ENCODE measurements around the gene FARP1. TPM values are rescaled to one million over a fixed set of nuclear protein-coding genes. Genes with fewer than 3 reads are reported as not detected.
"Not testable (repeated sequence)": the region's sequence is repeated elsewhere in the genome, so short reads cannot be mapped to it uniquely, and the experiment has no call there.

The FARP1 gene
- polyA plus RNA-seq, 10 donors: 67.7 to 94.0 (median 73.8) TPM

DNA sequence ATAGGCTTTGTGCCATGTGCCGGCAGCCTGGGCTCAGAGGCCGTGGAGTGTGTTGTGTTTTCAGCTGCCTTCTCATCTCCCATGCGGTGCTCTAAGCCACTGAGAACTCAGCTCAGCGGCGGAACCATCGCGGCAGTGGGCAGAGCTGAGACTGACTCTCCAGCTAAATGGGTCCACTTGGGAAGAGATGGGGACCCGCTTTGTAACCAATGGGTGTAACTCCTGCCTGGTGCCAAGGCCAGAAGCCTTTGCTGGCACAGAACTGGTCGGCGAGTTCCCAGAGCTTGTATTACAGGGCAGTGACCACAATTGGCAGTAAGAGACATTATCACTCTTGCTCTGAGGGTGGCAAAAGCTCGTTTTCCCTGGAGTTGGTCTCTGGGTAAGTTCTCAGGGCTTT is 251.0 kb downstream of the FARP1 start:
- DNase-seq: no peak

DNA sequence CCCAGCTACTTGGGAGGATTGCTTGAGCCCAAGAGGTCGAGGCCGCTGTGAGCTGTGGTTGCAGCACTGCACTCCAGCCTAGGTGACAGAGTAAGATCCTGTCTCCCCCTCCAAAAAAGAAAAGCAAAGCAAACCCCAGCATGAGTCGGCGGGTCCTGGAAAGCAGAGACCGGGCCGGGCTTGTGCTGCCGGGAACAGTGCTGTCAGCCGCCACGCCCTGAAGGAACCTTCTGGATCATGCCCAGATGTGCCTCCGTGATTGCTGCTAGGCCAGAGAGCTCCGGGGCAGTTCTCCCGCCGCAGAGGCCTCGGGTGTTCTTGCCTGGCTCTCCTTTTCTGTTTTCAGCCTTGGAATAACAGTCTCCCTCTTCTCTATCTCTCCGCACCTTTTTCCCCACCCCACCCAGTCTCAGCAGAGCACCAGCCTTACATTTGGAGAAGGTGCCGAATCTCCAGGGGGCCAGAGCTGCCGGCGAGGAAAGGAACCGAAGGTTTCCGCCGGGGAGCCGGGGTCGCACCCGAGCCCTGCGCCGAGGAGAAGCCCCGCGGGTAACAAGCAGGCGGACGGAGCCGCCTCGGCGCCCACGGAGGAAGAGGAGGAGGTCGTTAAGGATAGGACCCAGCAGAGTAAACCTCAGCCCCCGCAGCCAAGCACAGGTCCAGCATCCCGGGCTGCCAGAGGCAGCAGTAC is 252.1 kb downstream of the FARP1 start:
- DNase-seq: no peak

DNA sequence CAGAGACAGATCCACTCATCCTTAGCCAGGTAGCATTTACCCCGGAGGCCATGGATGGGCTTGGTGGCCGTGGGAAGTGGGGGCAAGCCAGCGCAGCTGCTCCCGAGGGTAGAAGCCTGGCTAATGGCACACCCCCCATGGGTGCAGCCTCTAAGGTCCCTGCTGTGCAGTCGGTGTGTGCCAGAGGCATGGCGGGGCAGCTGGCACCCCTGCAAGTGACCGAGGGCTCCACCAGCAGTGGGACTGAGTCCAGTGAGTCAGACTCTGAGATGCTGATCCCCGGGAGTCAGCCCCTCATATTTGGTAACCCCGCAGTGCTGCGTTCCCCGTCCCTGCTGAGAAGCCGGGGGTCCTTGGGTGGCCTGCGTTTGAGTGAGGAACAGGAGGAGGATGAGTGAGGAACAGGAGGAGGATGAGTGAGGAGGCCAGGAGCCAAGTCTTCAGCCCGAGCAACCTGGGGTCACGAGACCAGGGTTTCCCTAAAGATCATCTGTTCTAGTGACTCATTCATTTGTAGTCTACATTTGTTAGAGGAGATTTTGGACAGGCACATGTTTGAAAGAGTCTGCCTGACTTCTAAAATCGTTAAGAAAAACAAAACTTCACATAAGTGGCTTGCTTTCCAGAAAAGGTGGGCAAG is 253.3 kb downstream of the FARP1 start:
- no peak for DNase-seq

DNA sequence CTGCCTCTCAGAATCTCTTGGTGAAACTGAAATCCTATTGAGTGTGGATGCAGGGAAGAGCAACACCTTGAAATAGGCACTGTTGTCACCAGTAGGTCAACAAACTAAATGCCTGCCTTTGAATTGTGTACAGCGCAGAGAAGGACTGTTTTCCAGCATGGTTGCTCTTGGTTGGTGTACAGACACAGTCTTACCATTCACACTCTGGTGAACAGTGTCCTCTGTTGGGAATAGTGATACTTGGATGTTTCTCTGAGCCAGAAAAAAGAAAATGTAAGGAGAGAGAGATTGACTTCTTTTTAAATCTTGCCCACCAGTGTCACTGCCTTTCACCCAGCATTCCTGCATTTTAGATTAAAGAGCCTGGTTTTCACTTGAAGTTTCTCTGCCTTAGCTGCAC is 254.3 kb downstream of the FARP1 start:
- DNase-seq: no peak

DNA sequence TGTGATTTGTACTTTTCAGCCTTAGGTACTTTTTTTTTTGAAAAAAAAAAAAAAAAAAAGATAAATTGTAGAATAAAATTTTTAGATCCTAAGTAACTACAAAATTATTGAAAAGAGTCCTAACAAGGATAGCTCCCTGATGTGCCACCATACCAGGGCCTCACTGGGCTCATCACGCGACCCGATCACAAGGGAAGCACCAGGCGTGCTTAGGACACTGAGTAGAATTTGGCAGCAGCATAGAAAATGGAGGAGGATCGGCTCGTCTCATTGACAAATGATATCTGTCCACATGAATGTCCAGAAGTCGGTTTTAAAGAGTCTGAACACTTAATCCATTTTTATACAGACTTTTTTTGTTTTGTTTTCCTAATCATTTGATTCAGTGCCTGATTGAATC is 255.0 kb downstream of the FARP1 start:
- no peak for DNase-seq

DNA sequence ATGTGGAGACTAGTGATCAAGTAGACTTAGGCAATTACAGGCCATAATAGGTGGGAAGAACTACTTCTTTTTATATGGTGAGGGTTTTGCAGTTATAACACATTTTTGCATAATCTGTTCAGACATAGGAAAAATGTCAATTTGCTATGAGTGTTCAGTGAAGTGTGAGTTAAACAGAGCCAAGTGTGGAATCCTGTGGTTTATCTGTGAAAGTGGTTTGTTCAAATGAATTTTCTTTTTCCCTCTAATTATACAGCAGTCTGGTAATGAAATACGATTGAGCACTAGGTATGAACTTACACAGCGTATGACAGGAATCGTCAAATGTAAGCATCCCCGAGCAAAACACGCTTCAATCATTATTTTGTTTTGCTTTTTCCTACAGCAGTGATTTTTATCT is 255.7 kb downstream of the FARP1 start:
- no peak for DNase-seq

DNA sequence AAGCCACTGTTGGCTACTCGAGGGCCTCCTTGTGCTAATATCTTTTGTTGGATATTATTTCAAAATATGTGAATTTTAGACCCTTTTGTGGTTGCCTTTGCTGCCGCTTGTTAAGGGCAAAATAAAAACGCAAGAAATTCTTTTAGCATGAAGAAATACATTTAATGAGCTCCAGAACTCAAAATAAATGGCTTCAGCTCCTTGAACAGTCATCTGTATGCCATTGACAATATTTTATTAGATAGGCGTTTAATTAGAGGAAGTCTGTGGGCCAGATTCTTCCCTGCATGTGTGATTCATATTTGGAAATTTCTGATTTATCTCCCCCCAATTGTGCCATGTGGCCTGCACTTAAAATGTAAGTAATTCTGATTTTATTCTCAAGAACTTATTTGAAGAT is 256.9 kb downstream of the FARP1 start:
- peak in 1 of 3 donors; percentile 74 for DNase-seq

DNA sequence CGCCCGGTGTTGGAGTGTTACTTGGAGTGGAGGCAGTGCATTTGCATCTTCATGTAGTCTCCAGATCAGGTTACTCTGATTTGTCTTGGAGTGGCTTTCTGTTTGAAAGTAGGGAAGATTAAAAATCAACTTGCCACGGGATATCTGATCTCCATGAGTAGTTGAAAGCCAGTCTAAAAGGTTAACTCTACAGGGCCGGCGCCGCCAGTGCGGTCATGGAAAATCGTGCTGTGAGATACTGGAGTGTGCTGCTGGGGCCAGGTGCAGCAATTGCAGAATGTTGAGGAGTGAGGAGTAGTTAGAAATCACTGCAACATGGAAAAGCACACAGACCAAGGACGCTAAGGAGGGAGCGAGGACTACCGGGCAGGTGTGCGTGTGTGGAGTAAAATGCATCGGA is 259.0 kb downstream of the FARP1 start:
- DNase-seq: no peak

DNA sequence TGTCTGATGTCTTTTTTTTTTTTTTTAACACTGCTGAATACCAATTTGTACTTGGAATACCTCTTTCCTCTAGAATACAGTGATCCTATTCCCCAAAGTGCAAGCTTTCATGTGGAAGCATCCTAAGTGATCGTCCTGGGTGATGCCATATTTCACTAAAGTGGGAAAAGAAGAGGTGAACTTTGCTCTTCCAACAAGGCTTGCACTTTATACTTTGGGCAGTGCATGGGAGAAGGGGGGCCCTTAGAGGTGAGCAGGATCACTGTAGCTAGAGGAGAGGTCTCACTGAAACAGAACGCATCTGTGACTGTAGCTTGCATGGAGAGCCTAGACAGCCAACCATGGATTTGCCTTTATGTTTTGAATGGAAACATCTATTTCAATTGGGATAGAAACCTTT is 260.2 kb downstream of the FARP1 start:
- no peak for DNase-seq

DNA sequence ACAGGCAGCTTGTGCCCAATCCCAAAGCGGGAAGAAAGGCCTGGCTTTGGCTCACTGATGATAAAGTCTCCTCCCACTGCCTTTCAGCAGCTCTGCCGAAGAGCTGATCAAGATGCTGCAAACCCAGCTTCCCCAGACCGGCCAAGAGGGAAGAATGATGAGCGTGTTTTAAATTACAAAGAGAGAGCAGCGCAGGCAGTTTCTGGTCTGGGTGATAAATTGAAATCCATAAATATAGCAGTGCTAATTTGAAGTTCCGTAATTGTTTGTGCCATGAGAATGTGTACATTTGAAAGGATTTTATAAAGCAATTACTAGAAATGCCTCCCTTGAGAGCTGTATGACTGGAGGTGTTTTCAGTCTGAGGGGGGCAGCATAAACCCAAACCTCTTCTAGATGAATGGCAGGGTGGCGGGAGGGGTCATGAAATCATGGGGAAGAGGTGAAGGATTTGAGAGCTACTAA is 262.2 kb downstream of the FARP1 start:
- DNase-seq: peak in 1 of 3 donors; percentile 29

DNA sequence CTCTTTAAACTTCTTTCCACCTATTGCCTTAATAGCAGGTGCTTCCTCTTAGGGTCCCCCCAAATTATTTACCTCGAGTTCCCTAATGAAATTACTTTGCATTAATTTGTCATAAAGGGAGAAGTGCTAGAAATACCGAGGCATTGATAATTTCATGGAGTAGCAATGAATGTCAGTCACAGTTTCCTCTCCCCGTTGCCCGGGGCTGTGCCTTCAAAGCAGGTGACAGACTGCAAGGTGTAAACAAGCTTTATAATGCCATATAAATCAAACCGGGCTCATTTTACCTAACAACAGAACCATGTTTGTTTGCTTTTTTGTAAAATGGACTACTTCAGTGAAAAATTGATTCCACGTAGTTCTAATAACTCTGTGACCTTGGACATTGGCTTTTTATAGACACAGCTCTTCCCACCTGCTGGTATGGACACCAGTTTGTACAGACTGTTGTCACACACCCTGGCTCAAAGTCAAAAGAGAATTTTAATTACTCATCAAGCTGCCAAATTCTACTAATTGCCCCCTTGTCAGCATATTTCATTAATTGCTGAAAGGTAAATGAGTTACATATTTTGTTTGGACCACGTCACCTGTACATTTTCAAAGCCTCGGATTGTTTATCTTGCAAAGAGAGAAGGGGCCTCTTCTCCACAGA is 262.9 kb downstream of the FARP1 start:
- no peak for DNase-seq

DNA sequence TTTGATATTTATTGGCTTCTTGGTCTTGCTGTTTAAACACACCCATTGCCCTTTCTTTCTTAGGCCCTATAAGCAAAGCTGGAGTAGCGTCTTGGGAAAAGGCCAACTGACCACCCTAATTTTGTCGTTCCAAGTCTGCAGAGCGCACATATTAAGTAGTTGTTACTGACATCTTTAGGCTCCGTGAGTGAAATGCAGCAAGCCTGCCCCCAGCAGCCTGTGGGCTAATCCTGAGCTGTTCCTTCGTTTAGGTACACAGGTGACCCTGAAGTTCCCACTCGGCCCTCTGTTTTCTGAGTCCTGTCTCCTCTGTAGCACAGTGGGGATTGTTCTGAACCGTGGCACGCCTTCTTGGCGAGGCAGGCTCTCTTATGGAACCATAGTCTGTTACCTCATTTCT is 263.5 kb downstream of the FARP1 start:
- DNase-seq: no peak

DNA sequence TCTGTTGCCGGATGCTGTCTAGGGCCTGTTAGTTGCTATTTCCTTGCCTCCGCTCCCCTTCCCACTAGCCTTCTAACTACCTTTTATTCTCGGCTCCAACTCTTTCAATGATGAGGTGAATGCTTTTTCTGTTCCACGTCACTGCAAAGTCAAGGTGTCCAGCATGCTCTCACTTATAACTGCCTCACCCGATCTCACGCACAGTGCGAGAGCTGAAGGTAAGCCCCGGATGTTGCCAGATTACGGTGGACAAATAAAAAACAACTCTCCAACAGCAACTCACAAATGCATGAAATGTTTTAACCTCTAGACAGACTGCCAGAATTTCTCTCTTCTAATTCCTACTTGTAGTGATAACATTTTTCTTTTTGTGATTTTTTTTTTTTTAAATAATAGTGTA is 264.1 kb downstream of the FARP1 start:
- DNase-seq: no peak

DNA sequence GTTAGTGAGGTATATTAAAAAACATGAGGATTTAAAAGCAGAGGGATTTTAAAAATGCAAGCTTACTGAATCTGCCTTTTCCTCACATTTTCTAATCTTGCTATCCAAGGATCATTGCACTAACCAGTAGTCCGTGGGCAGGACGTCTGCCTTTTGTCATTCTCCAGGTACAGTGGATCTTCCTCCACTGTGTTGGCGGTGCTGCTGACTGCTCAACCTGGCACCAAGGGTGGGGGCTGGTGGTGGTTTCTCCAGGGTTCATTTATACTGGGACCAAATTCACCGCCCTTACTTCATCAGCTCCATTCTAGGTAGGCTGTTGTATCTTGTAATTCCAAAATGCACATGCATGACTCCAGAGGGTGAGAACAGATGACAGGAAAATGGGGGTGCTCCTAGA is 264.7 kb downstream of the FARP1 start:
- DNase-seq: no peak

DNA sequence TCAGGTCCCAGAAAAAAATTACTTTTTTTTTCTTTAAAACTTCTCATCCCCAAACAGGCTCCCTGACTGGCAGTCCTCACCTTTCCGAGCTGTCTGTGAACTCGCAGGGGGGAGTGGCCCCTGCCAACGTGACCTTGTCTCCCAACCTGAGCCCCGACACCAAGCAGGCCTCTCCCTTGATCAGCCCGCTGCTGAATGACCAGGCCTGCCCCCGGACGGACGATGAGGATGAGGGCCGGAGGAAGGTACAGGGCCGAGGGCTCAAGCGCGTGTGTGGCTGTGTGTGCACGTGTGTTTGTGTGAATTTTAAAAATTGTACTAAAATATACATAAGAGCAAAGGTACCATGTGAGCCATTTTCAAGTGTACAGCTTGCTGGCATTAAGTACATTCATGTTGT is 266.4 kb downstream of the FARP1 start:
- DNase-seq: no peak

DNA sequence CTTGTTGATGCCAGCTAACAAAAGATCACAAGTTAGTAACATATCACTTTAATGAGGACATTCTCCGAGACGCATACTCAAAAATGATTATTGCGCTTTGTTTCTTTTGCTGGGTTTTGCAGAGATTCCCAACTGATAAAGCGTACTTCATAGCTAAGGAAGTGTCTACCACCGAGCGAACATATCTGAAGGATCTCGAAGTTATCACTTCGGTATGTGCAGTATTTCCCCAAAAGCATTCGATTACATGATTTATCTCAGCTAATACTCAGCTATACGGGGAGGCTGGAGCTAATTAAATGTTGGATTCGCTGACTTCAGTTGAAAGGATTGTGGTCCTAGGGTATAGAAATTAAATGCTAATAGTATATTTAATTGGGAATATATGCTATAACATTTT is 267.7 kb downstream of the FARP1 start:
- DNase-seq: peak in 1 of 3 donors; percentile 48

DNA sequence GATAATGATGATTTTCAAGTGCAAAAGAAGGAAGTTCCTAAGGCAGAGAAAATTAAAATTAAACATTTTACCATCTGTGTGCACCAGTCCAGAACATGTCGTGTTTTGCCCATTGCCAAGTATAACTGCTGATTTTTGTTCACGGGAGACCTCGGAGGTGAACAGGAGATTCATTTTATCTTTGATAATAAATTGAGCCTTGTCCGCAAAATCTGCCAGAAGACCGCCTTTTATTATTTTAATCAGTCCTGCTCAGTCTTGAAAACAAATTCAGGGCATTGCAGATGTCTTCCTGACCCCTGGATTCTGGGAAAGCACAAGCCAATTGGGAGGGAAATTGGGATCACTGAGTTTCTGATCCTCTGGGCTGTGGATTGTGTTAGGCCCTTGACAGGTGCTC is 268.1 kb downstream of the FARP1 start:
- DNase-seq: no peak

DNA sequence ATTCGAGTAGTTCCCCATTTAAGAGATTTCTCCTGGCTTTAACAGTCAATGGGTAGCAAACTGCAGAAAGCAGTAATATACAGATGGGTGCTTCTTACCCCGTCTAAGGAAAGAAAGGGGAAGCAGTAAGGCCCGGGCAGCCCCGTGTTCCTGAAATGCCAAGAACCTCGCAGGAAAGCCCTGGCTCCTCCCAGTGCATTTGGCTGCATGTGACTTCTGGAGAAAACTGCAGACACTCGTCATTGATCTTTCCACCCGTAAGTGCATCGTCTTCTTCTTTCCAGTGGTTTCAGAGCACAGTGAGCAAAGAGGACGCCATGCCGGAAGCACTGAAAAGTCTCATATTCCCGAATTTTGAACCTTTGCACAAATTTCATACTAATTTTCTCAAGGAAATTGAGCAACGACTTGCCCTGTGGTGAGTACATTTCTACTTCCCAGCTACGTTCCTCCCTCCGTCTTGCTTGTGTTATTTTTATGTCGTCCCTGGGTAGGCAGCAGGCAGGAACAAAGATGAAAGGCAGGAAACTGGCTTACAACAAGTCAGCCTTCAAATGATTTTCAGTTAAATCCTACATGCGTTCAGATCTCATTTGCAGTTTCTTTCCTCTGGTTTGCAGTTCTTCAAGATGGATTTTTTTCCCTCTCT is 268.8 kb downstream of the FARP1 start:
- peak in 2 of 3 donors; percentile 28 to 58 for DNase-seq

DNA sequence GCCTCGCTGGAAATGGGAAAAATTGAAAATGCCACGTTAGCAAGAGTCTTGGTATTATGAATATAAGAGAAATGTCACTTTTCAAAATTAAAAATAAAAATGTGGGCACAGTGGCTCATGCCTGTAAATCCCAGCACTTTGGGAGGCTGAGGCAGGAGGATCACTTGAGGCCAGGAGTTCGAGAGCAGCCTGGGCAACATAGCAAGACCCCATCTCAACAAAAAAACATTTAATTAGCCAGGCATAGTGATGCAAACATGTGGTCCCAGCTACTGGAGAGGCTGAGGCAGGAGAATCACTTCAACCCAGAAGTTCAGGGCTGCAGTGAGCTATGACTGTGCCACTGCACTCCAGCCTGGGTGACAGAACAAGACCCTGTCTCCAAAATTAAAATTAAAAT is 270.4 kb downstream of the FARP1 start:
- DNase-seq: not testable (repeated sequence)

DNA sequence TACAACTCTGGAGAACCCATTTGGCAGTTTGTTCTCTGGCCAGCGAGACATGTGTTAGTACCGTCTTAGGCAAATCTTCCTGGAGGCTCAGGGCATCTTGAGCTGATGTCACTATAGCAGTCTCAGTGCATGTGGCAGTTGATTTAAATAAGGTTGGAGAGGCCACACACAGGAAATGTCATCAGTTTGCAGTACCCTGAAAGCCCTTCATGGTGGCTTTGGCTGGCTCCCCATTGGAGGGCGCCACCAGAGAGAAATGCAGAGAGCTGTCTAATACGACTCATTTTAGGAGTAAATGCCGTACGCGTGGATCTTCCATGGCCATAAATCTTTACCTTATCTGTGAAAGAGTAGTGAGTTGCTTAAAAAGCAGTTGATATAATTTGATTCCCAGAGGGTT is 270.9 kb downstream of the FARP1 start:
- no peak for DNase-seq

DNA sequence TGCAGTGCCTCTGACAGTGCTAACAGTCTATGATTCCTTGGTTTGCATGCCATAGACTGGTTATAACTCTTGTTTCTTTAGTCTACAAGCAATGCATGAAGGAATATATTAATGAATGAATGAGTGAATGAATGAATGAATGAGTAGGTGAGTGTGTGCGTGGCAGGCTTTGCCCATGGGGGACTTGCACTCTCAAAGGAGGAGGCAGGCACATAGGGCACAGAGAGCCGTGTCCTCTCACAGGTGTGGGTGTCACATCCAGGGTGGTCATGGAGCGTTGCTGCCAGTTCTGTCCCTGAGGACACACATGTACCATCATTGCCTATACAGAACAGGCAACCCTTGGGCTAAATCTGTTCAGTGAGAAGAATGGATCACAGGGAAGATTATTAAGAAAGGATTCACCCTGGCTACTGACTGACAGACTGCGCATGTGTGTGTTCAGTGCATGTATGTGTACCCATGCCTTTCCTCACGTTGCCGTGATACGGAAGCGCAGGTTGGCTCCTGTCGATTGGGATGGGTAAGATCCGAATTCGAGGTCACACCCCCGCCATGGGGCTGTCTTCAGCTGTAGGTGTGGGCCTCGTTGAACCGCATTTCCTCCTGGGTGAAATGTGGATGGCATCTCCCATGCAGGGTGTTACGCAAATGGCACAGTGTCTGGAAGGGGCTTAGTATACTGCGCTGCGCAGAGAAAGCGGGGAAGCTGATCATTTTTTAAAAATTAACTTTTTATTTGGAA is 272.6 kb downstream of the FARP1 start:
- DNase-seq: no peak

DNA sequence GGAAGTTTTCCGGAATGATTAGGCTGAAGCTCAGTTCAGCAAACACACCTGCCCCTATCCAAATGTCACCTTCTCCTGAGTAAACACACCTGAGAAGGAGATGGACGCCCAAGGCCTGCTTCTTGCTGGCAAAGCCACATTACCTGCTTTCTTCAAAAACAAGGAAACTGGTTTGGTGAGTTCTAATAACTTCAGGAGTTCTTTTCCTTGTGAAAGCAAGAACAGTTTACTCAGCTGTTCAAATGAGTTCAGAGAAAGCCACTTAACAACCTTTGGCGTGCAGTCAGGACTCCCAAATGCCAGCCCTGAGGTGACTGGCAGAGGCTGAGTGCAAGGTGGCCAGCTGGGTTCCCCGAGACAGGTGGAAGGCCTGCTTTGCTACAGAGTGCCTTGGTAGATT is 273.5 kb downstream of the FARP1 start:
- no peak for DNase-seq
